ENCODE results near the gene NAALADL2. TPM values are rescaled to one million over a fixed set of nuclear protein-coding genes. Genes with fewer than 3 reads are reported as not detected.

NAALADL2 gene
- total and polyA plus RNA-seq, 2 donors from 2014 or later: 2.0 to 20.2 TPM

DNA sequence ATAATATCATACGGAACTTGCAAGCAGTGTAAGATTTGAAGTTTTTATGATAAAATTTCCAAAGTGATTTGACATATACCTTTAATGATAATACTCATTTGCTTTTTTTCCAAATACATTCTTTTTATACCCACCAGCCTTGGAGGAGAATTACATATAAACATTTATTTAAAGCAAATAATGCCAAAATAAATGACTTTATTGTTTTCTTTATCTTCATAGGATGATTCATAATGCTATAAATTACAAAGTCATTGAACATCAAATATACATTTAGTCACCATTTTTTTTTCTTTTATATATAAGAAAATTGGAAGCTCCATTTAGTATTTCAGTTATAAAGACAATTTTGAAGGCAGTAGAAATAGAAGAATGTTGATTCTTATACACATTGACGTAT lies 450.9 kb downstream of the NAALADL2 start:
- TF ChIP-seq, protein P1, sequence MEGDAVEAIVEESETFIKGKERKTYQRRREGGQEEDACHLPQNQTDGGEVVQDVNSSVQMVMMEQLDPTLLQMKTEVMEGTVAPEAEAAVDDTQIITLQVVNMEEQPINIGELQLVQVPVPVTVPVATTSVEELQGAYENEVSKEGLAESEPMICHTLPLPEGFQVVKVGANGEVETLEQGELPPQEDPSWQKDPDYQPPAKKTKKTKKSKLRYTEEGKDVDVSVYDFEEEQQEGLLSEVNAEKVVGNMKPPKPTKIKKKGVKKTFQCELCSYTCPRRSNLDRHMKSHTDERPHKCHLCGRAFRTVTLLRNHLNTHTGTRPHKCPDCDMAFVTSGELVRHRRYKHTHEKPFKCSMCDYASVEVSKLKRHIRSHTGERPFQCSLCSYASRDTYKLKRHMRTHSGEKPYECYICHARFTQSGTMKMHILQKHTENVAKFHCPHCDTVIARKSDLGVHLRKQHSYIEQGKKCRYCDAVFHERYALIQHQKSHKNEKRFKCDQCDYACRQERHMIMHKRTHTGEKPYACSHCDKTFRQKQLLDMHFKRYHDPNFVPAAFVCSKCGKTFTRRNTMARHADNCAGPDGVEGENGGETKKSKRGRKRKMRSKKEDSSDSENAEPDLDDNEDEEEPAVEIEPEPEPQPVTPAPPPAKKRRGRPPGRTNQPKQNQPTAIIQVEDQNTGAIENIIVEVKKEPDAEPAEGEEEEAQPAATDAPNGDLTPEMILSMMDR (IDR thresholded peaks at IDR 0.05; ENCODE audit: borderline replicate concordance, extremely low read depth, insufficient read depth): no peak

DNA sequence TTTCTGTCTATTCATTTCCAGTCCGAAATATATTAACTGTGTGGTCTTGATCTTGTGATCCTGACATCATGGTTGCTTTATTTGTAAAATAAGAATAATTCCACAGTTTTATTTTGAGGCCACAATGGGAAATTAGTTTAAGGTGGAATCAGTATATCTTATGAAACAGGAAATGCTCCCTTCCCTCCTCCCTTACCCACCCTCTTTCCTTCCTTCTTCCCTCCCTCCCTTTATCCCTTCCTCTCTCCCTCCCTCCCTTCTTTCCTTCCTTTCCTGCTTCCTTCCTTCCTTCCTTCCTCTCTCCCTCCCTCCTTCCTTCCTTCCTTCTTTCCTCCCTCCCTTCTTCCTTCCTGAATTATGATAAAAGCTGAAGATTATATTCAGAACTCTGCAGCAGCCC lies 452.3 kb downstream of the NAALADL2 start:
- DNase-seq (no peak), FAIRE-seq (no peak)
- Histone ChIP-seq H3K27me3 (ENCODE audit: control insufficient read depth, insufficient read depth, low read length) (no peaks in the 10 kb centered on the region), H3K4me1 (ENCODE audit: control insufficient read depth in 2 of 3, insufficient read depth in 2 of 3, low read depth in 1 of 3, low read length in 3 of 3) (peaks cover 0 to 6% (median 0%) of the 10 kb centered on the region in 3 donors), H3K4me3 (ENCODE audit: low read length in 3 of 3) (no peak overlapping the region), H3K36me3 (ENCODE audit: control insufficient read depth in 2 of 3, insufficient read depth in 3 of 3, low read length in 3 of 3) (no peaks in the 10 kb centered on the region), H3K9ac (ENCODE audit: low read length in 3 of 3) (no peak overlapping the region), H3K9me3 (ENCODE audit: control insufficient read depth in 2 of 3, insufficient read depth in 1 of 3, low read length in 3 of 3) (no peaks in the 10 kb centered on the region), H3K27ac (ENCODE audit: low read depth in 2 of 2, low read length in 2 of 2) (no peak overlapping the region)
- intact Hi-C loops (cut with DNase I): no loop called here
- TF ChIP-seq, protein P1 (IDR thresholded peaks at IDR 0.05; ENCODE audit: borderline replicate concordance, extremely low read depth, insufficient read depth): no peak

More for the DNA sequence above, 450.9 kb downstream of the NAALADL2 start:
- Histone ChIP-seq H3K36me3 (ENCODE audit: control insufficient read depth in 2 of 3, insufficient read depth in 3 of 3, low read length in 3 of 3) (no peaks in the 10 kb centered on the region), H3K4me1 (ENCODE audit: control insufficient read depth in 2 of 3, insufficient read depth in 2 of 3, low read depth in 1 of 3, low read length in 3 of 3) (peaks cover 0 to 6% (median 0%) of the 10 kb centered on the region in 3 donors), H3K27me3 (ENCODE audit: control insufficient read depth, insufficient read depth, low read length) (no peaks in the 10 kb centered on the region), H3K4me3 (ENCODE audit: low read length in 3 of 3) (no peak overlapping the region), H3K27ac (ENCODE audit: low read depth in 2 of 2, low read length in 2 of 2) (no peak overlapping the region), H3K9ac (ENCODE audit: low read length in 3 of 3) (no peak overlapping the region), H3K9me3 (ENCODE audit: control insufficient read depth in 2 of 3, insufficient read depth in 1 of 3, low read length in 3 of 3) (no peaks in the 10 kb centered on the region)
- FAIRE-seq: no peak
- intact Hi-C loops (cut with DNase I): no loop called here
- no peak for DNase-seq

DNA sequence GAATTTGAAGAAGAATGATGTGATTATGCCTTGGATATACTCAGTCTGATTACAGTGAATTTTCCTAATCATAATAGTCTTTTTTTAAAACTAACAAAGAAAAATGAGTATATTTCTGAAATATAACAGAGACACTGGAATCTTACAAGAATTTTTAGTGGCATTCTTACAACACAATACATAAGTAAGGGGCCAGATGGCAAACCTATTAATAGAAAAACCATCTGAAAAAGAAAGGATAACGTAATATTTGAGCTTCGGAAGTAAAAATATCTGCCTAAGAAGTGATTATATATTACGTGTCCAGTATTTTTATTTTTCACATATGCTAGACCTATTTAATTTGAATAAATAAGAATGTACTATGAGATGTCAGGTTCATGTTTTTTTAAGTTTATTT lies 452.8 kb downstream of the NAALADL2 start:
- H3K27ac ChIP-seq (ENCODE audit: low read depth in 2 of 2, low read length in 2 of 2): no peak overlapping the region
- FAIRE-seq: no peak
- intact Hi-C loops (cut with DNase I): no loop called here
- TF ChIP-seq, protein P1 (IDR thresholded peaks at IDR 0.05; ENCODE audit: borderline replicate concordance, extremely low read depth, insufficient read depth): no peak
- no peaks in the 10 kb centered on the region for H3K36me3 ChIP-seq (ENCODE audit: control insufficient read depth in 2 of 3, insufficient read depth in 3 of 3, low read length in 3 of 3)
- DNase-seq: no peak
- no peaks in the 10 kb centered on the region for H3K27me3 ChIP-seq (ENCODE audit: control insufficient read depth, insufficient read depth, low read length)
- H3K4me3 ChIP-seq (ENCODE audit: low read length in 3 of 3): no peak overlapping the region
- no peaks in the 10 kb centered on the region for H3K9me3 ChIP-seq (ENCODE audit: control insufficient read depth in 2 of 3, insufficient read depth in 1 of 3, low read length in 3 of 3)
- peaks cover 0 to 6% (median 0%) of the 10 kb centered on the region in 3 donors for H3K4me1 ChIP-seq (ENCODE audit: control insufficient read depth in 2 of 3, insufficient read depth in 2 of 3, low read depth in 1 of 3, low read length in 3 of 3)
- no peak overlapping the region for H3K9ac ChIP-seq (ENCODE audit: low read length in 3 of 3)

GRCh38 chr3:175312791-175313190 lies 453.7 kb downstream of the NAALADL2 start:
- FAIRE-seq: no peak
- H3K27ac ChIP-seq (ENCODE audit: low read depth in 2 of 2, low read length in 2 of 2): no peak overlapping the region

More at GRCh38 chr3:175312791-175313190, 453.7 kb downstream of the NAALADL2 start:
- H3K4me3 ChIP-seq (ENCODE audit: low read length in 3 of 3): no peak overlapping the region
- H3K36me3 ChIP-seq (ENCODE audit: control insufficient read depth in 2 of 3, insufficient read depth in 3 of 3, low read length in 3 of 3): no peaks in the 10 kb centered on the region
- DNase-seq: no peak
- TF ChIP-seq, protein P1 (IDR thresholded peaks at IDR 0.05; ENCODE audit: borderline replicate concordance, extremely low read depth, insufficient read depth): no peak
- intact Hi-C loops (cut with DNase I): no loop called here
- H3K27me3 ChIP-seq (ENCODE audit: control insufficient read depth, insufficient read depth, low read length): no peaks in the 10 kb centered on the region
- no peak overlapping the region for H3K9ac ChIP-seq (ENCODE audit: low read length in 3 of 3)
- peaks cover 0 to 6% (median 0%) of the 10 kb centered on the region in 3 donors for H3K4me1 ChIP-seq (ENCODE audit: control insufficient read depth in 2 of 3, insufficient read depth in 2 of 3, low read depth in 1 of 3, low read length in 3 of 3)
- H3K9me3 ChIP-seq (ENCODE audit: control insufficient read depth in 2 of 3, insufficient read depth in 1 of 3, low read length in 3 of 3): no peaks in the 10 kb centered on the region

Data from kidney (tissue), 14 donors.